Measurements from ENCODE around the gene ATP6V1B1.

Gene ATP6V1B1

DNA sequence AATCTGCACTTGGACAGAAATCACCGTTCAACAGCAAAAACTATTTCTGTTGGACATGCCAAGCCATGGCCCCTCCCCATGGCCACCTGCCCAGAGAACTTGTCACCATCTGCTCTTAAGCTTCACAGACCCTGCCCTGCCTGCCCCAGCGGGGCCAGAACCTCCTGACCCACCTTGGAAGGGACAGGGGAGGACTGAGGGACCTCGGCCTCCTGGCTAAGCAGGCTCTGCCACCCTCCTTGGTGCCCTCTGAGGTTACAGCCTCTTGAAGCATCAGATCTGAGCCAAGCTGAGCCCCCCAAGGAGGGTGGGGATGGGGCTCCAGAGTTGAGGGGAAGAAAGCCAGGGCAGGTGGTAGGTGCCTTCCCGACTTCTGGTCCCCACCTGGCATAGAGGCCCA is 52.5 kb downstream of the ATP6V1B1 start:
- H2BK120ac ChIP-seq (ENCODE audit: low read depth, low read length): no peak overlapping the region
- no peak overlapping the region for H2BK15ac ChIP-seq (ENCODE audit: low read depth, poor library complexity, severe bottlenecking)
- H4K8ac ChIP-seq (ENCODE audit: low read length): no peak overlapping the region
- no peak overlapping the region for H4K91ac ChIP-seq (ENCODE audit: low read length)
- H3K27me3 ChIP-seq (ENCODE audit: control insufficient read depth in 1 of 2, insufficient read depth in 1 of 2, low read length in 2 of 2): no peaks in the 10 kb centered on the region
- H3K36me3 ChIP-seq (ENCODE audit: control insufficient read depth in 1 of 2, insufficient read depth in 2 of 2, low read depth in 1 of 2, low read length in 2 of 2): peaks cover 65 to 67% of the 10 kb centered on the region in 2 experiments
- peaks cover 41% of the 10 kb centered on the region for H3K79me1 ChIP-seq (replicated peaks; ENCODE audit: low read length, poor library complexity, severe bottlenecking)
- no peak for DNase-seq
- H2AK5ac ChIP-seq (ENCODE audit: low read length, severe bottlenecking): no peak overlapping the region
- H3K14ac ChIP-seq (ENCODE audit: low read length in 2 of 2): no peak overlapping the region
- no peak overlapping the region for H3K18ac ChIP-seq (ENCODE audit: low read depth in 1 of 2, low read length in 2 of 2)
- no peak overlapping the region for H3K4me3 ChIP-seq (ENCODE audit: insufficient read depth in 1 of 2, low read depth in 1 of 2, low read length in 2 of 2)
- no peak overlapping the region for H2AFZ ChIP-seq (ENCODE audit: low read depth, low read length)
- peak overlapping the region; percentile 4 for H3K9ac ChIP-seq (ENCODE audit: low read length)
- H3K4me1 ChIP-seq (ENCODE audit: control insufficient read depth, insufficient read depth, low read depth, low read length): peaks cover 11% of the 10 kb centered on the region
- H3K23ac ChIP-seq (ENCODE audit: low read length in 2 of 2): no peak overlapping the region
- no peak overlapping the region for H2BK5ac ChIP-seq (ENCODE audit: low read depth, low read length, poor library complexity, severe bottlenecking)
- H3K4me2 ChIP-seq (ENCODE audit: low read length, poor library complexity, severe bottlenecking): no peak overlapping the region
- no peak overlapping the region for H3K27ac ChIP-seq (ENCODE audit: low read length, poor library complexity, severe bottlenecking)
- no peaks in the 10 kb centered on the region for H3K9me3 ChIP-seq (ENCODE audit: control insufficient read depth, low read length)
- 98% methylated on average over 3 of the region's 4 CpGs for WGBS
- H2BK12ac ChIP-seq (ENCODE audit: low read length in 2 of 2): no peak overlapping the region
- no peak overlapping the region for H3K4ac ChIP-seq (ENCODE audit: low read depth in 1 of 2, low read length in 2 of 2)

DNA sequence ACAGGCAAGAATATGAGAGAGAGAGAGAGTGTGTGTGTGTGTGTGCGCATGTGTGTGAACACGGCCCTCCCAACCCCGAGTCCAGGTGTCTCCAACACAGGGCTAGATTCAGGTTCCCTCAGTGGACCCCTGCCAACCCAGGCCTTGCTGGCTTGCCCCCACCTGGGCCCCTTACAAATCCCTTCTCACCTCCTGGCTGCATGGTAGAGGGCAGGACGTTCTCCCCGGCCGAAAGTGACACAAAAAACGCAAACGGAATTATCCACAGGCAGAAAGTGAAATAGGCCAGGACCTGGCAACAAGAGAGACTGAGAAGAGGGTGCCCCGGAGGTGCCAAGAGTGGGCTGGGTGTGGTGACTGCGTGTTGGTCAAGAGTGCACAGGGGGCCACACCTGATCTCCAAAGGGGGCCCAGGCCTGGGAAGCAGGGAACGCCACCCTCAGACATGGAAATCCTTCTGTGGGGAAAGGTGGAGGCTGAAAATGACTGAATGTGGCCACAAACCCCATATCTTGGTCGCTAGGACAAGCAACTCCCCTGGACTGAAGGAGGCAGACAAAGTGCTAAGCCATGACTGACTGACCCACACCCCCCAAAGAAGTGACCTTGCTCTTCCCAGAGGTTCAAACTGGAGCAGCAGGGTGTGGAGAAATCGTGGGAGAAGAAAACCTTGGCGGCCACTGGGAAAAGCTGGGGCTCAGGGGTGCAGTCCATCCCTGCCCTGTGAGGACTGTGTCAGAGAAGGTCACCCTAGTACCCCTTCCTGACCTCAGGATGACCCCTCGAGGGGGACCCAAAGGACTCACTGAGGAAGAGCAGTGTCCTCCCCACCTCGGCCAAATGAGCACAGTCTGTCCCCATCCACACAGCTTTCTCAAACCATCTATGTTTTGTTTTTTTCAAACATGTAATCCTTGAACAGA is 53.3 kb downstream of the ATP6V1B1 start:
- no peak overlapping the region for H3K14ac ChIP-seq (ENCODE audit: low read length in 2 of 2)
- no peak for DNase-seq
- H2BK120ac ChIP-seq (ENCODE audit: low read depth, low read length): no peak overlapping the region
- no peak overlapping the region for H3K4me2 ChIP-seq (ENCODE audit: low read length, poor library complexity, severe bottlenecking)
- no peak overlapping the region for H3K27ac ChIP-seq (ENCODE audit: low read length, poor library complexity, severe bottlenecking)
- no peak overlapping the region for H2AFZ ChIP-seq (ENCODE audit: low read depth, low read length)
- H3K27me3 ChIP-seq (ENCODE audit: control insufficient read depth in 1 of 2, insufficient read depth in 1 of 2, low read length in 2 of 2): no peaks in the 10 kb centered on the region
- H4K8ac ChIP-seq (ENCODE audit: low read length): no peak overlapping the region
- H2AK5ac ChIP-seq (ENCODE audit: low read length, severe bottlenecking): no peak overlapping the region
- H3K36me3 ChIP-seq (ENCODE audit: control insufficient read depth in 1 of 2, insufficient read depth in 2 of 2, low read depth in 1 of 2, low read length in 2 of 2): peaks cover 65 to 67% of the 10 kb centered on the region in 2 experiments
- H3K9me3 ChIP-seq (ENCODE audit: control insufficient read depth, low read length): no peaks in the 10 kb centered on the region
- H3K4ac ChIP-seq (ENCODE audit: low read depth in 1 of 2, low read length in 2 of 2): no peak overlapping the region
- no peak overlapping the region for H3K18ac ChIP-seq (ENCODE audit: low read depth in 1 of 2, low read length in 2 of 2)
- no peak overlapping the region for H3K4me3 ChIP-seq (ENCODE audit: insufficient read depth in 1 of 2, low read depth in 1 of 2, low read length in 2 of 2)
- 93% methylated on average over 15 of the region's 16 CpGs for WGBS
- H4K91ac ChIP-seq (ENCODE audit: low read length): no peak overlapping the region
- H2BK5ac ChIP-seq (ENCODE audit: low read depth, low read length, poor library complexity, severe bottlenecking): no peak overlapping the region
- no peak overlapping the region for H3K23ac ChIP-seq (ENCODE audit: low read length in 2 of 2)
- peaks cover 18% of the 10 kb centered on the region for H3K4me1 ChIP-seq (ENCODE audit: control insufficient read depth, insufficient read depth, low read depth, low read length)
- H2BK15ac ChIP-seq (ENCODE audit: low read depth, poor library complexity, severe bottlenecking): no peak overlapping the region
- no peak overlapping the region for H2BK12ac ChIP-seq (ENCODE audit: low read length in 2 of 2)
- H3K9ac ChIP-seq (ENCODE audit: low read length): no peak overlapping the region
- peaks cover 44% of the 10 kb centered on the region for H3K79me1 ChIP-seq (replicated peaks; ENCODE audit: low read length, poor library complexity, severe bottlenecking)

DNA sequence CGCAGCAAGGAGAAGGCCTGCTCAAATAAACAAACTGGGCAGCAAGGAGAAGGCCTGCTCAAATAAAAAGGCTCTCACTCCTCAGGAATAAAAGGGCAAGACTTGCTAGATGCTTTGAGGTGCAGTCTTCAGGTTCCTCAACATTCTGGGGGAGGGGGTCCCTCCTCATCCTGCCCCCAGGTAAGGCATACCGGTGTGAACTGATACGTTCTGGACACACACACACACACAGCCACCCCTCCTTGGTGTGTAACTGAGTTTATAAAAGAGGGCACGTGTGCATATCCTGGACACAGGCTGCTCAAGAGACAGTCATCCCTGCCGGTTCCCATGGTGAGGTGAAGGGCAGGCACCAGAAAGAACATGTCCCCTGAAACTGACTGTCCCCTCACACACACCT is 54.5 kb downstream of the ATP6V1B1 start:
- H3K36me3 ChIP-seq (ENCODE audit: control insufficient read depth in 1 of 2, insufficient read depth in 2 of 2, low read depth in 1 of 2, low read length in 2 of 2): peaks cover 55 to 65% of the 10 kb centered on the region in 2 experiments
- H3K9me3 ChIP-seq (ENCODE audit: control insufficient read depth, low read length): no peaks in the 10 kb centered on the region
- H3K9ac ChIP-seq (ENCODE audit: low read length): peak overlapping the region; percentile 12
- H3K4ac ChIP-seq (ENCODE audit: low read depth in 1 of 2, low read length in 2 of 2): no peak overlapping the region
- H2AK5ac ChIP-seq (ENCODE audit: low read length, severe bottlenecking): no peak overlapping the region
- no peak overlapping the region for H3K4me2 ChIP-seq (ENCODE audit: low read length, poor library complexity, severe bottlenecking)
- H2AFZ ChIP-seq (ENCODE audit: low read depth, low read length): no peak overlapping the region
- peaks cover 46% of the 10 kb centered on the region for H3K79me1 ChIP-seq (replicated peaks; ENCODE audit: low read length, poor library complexity, severe bottlenecking)
- H2BK120ac ChIP-seq (ENCODE audit: low read depth, low read length): no peak overlapping the region
- H4K8ac ChIP-seq (ENCODE audit: low read length): no peak overlapping the region
- no peak overlapping the region for H3K4me3 ChIP-seq (ENCODE audit: insufficient read depth in 1 of 2, low read depth in 1 of 2, low read length in 2 of 2)
- WGBS: 76% methylated on average over 5 of the region's 5 CpGs
- DNase-seq: no peak
- H3K18ac ChIP-seq (ENCODE audit: low read depth in 1 of 2, low read length in 2 of 2): no peak overlapping the region
- no peak overlapping the region for H2BK5ac ChIP-seq (ENCODE audit: low read depth, low read length, poor library complexity, severe bottlenecking)
- H3K27ac ChIP-seq (ENCODE audit: low read length, poor library complexity, severe bottlenecking): no peak overlapping the region
- peaks cover 14% of the 10 kb centered on the region for H3K4me1 ChIP-seq (ENCODE audit: control insufficient read depth, insufficient read depth, low read depth, low read length)
- H4K91ac ChIP-seq (ENCODE audit: low read length): no peak overlapping the region
- H3K14ac ChIP-seq (ENCODE audit: low read length in 2 of 2): no peak overlapping the region
- H3K27me3 ChIP-seq (ENCODE audit: control insufficient read depth in 1 of 2, insufficient read depth in 1 of 2, low read length in 2 of 2): no peaks in the 10 kb centered on the region
- no peak overlapping the region for H2BK12ac ChIP-seq (ENCODE audit: low read length in 2 of 2)
- no peak overlapping the region for H2BK15ac ChIP-seq (ENCODE audit: low read depth, poor library complexity, severe bottlenecking)
- no peak overlapping the region for H3K23ac ChIP-seq (ENCODE audit: low read length in 2 of 2)

DNA sequence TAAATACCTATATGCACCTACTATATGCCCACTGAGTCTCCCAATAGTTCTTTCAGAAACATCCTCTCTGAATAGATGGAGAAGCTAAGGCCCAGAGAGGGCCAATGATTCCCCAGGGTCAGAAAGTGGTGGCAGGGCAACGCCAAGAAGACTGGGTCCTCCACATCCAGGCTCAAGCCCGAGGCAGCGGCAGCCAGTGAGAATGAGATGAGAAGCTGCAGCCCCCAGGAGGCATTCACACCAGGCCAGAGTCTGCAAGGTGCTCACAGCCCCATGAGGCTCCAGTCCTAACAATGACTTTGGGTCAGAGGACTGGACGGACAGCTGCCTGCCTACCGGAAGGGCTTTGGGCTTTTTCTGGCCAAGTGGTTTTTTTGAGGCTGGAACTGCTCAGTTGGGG is 55.4 kb downstream of the ATP6V1B1 start:
- WGBS: 94% methylated on average over 5 of the region's 5 CpGs
- Histone ChIP-seq H4K91ac (ENCODE audit: low read length) (no peak overlapping the region), H3K4me2 (ENCODE audit: low read length, poor library complexity, severe bottlenecking) (no peak overlapping the region)

More for the DNA sequence above, 55.4 kb downstream of the ATP6V1B1 start:
- Histone ChIP-seq H3K4me3 (ENCODE audit: insufficient read depth in 1 of 2, low read depth in 1 of 2, low read length in 2 of 2) (no peak overlapping the region), H2AK5ac (ENCODE audit: low read length, severe bottlenecking) (no peak overlapping the region), H3K4ac (ENCODE audit: low read depth in 1 of 2, low read length in 2 of 2) (no peak overlapping the region), H2BK5ac (ENCODE audit: low read depth, low read length, poor library complexity, severe bottlenecking) (no peak overlapping the region), H3K23ac (ENCODE audit: low read length in 2 of 2) (no peak overlapping the region), H3K79me1 (replicated peaks; ENCODE audit: low read length, poor library complexity, severe bottlenecking) (peaks cover 44% of the 10 kb centered on the region), H2AFZ (ENCODE audit: low read depth, low read length) (no peak overlapping the region), H3K9ac (ENCODE audit: low read length) (no peak overlapping the region), H3K36me3 (ENCODE audit: control insufficient read depth in 1 of 2, insufficient read depth in 2 of 2, low read depth in 1 of 2, low read length in 2 of 2) (peaks cover 48 to 58% of the 10 kb centered on the region in 2 experiments), H2BK15ac (ENCODE audit: low read depth, poor library complexity, severe bottlenecking) (no peak overlapping the region), H3K14ac (ENCODE audit: low read length in 2 of 2) (no peak overlapping the region), H2BK120ac (ENCODE audit: low read depth, low read length) (no peak overlapping the region), H3K9me3 (ENCODE audit: control insufficient read depth, low read length) (no peaks in the 10 kb centered on the region), H3K18ac (ENCODE audit: low read depth in 1 of 2, low read length in 2 of 2) (no peak overlapping the region), H3K27ac (ENCODE audit: low read length, poor library complexity, severe bottlenecking) (no peak overlapping the region), H4K8ac (ENCODE audit: low read length) (no peak overlapping the region), H2BK12ac (ENCODE audit: low read length in 2 of 2) (no peak overlapping the region), H3K4me1 (ENCODE audit: control insufficient read depth, insufficient read depth, low read depth, low read length) (peaks cover 14% of the 10 kb centered on the region), H3K27me3 (ENCODE audit: control insufficient read depth in 1 of 2, insufficient read depth in 1 of 2, low read length in 2 of 2) (no peaks in the 10 kb centered on the region)
- DNase-seq: no peak
